ENCODE data around the gene HSPB7.

- TF ChIP-seq CTCF (IDR thresholded peaks at IDR 0.05; ENCODE audit: low read depth, low read length) (no peak), EZH2phosphoT487 (IDR thresholded peaks at IDR 0.05; ENCODE audit: low read depth) (no peak)
These were observed 4.5 kb downstream of the HSPB7 start for GRCh38 chr1:16013220-16013907.

Data from OCI-LY3 (cell line).